Measurements from ENCODE around the gene LEUTX. TPM values are rescaled to one million over a fixed set of nuclear protein-coding genes. Genes with fewer than 3 reads are reported as not detected.

Gene LEUTX
- total RNA-seq, 1 donor from 2014 or later: not detected

- H3K9me3 Mint-ChIP-seq (ENCODE audit: unreplicated experiment): no peaks in the 10 kb centered on the region
- no peak overlapping the region for H3K4me3 Mint-ChIP-seq (ENCODE audit: unreplicated experiment)
- peaks cover 23% of the 10 kb centered on the region for H3K27me3 Mint-ChIP-seq (ENCODE audit: unreplicated experiment)
- peak overlapping the region; percentile 34 for H3K27ac Mint-ChIP-seq (ENCODE audit: unreplicated experiment)
- peaks cover 17% of the 10 kb centered on the region for H3K4me1 Mint-ChIP-seq (ENCODE audit: unreplicated experiment)
- no peak for DNase-seq (ENCODE audit: low spot score)
- TF ChIP-seq, protein P1, sequence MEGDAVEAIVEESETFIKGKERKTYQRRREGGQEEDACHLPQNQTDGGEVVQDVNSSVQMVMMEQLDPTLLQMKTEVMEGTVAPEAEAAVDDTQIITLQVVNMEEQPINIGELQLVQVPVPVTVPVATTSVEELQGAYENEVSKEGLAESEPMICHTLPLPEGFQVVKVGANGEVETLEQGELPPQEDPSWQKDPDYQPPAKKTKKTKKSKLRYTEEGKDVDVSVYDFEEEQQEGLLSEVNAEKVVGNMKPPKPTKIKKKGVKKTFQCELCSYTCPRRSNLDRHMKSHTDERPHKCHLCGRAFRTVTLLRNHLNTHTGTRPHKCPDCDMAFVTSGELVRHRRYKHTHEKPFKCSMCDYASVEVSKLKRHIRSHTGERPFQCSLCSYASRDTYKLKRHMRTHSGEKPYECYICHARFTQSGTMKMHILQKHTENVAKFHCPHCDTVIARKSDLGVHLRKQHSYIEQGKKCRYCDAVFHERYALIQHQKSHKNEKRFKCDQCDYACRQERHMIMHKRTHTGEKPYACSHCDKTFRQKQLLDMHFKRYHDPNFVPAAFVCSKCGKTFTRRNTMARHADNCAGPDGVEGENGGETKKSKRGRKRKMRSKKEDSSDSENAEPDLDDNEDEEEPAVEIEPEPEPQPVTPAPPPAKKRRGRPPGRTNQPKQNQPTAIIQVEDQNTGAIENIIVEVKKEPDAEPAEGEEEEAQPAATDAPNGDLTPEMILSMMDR (IDR thresholded peaks at IDR 0.05; ENCODE audit: unreplicated experiment): no peak
- peaks cover 46% of the 10 kb centered on the region for H3K36me3 Mint-ChIP-seq (ENCODE audit: low read depth, unreplicated experiment)
Observed at GRCh38 chr19:39830406-39830805, 51.8 kb downstream of the LEUTX start.

DNA sequence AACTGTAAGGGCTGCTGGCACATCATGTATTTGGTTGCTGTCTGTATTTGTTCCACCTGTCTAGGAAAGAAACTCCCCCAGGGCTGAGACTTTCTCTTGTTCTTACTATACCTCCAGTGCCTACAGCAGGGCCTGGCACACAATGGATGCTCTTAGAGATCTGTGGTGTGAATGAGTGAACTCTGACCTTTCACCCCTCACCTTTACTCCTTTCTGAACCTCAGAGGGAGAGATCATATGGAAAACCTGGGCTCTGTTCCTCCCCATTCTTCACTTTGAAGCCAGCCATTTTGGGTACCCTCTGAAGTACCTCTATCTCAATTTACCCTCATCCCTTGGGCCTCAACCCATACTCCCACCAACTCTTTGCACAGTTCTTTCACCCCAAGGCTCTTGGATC lies 52.2 kb downstream of the LEUTX start:
- H3K4me3 Mint-ChIP-seq (ENCODE audit: unreplicated experiment): peak overlapping the region; percentile 38
- peaks cover 17% of the 10 kb centered on the region for H3K4me1 Mint-ChIP-seq (ENCODE audit: unreplicated experiment)
- no peak for DNase-seq (ENCODE audit: low spot score)
- H3K36me3 Mint-ChIP-seq (ENCODE audit: low read depth, unreplicated experiment): peaks cover 46% of the 10 kb centered on the region
- TF ChIP-seq, protein P1 (IDR thresholded peaks at IDR 0.05; ENCODE audit: unreplicated experiment): no peak
- H3K27me3 Mint-ChIP-seq (ENCODE audit: unreplicated experiment): peaks cover 23% of the 10 kb centered on the region
- H3K9me3 Mint-ChIP-seq (ENCODE audit: unreplicated experiment): no peaks in the 10 kb centered on the region
- H3K27ac Mint-ChIP-seq (ENCODE audit: unreplicated experiment): peak overlapping the region; percentile 34

GRCh38 chr19:39831679-39832078 lies 53.0 kb downstream of the LEUTX start:
- TF ChIP-seq, protein P1 (IDR thresholded peaks at IDR 0.05; ENCODE audit: unreplicated experiment): no peak
- peaks cover 47% of the 10 kb centered on the region for H3K36me3 Mint-ChIP-seq (ENCODE audit: low read depth, unreplicated experiment)
- no peak for DNase-seq (ENCODE audit: low spot score)
- H3K4me3 Mint-ChIP-seq (ENCODE audit: unreplicated experiment): peak overlapping the region; percentile 96
- peak overlapping the region; percentile 97 for H3K27ac Mint-ChIP-seq (ENCODE audit: unreplicated experiment)
- peaks cover 21% of the 10 kb centered on the region for H3K27me3 Mint-ChIP-seq (ENCODE audit: unreplicated experiment)
- peaks cover 17% of the 10 kb centered on the region for H3K4me1 Mint-ChIP-seq (ENCODE audit: unreplicated experiment)
- no peaks in the 10 kb centered on the region for H3K9me3 Mint-ChIP-seq (ENCODE audit: unreplicated experiment)

GRCh38 chr19:39832341-39833083 lies 53.9 kb downstream of the LEUTX start:
- Mint-ChIP-seq H3K27ac (ENCODE audit: unreplicated experiment) (peak overlapping the region; percentile 97), H3K27me3 (ENCODE audit: unreplicated experiment) (peaks cover 21% of the 10 kb centered on the region), H3K9me3 (ENCODE audit: unreplicated experiment) (no peaks in the 10 kb centered on the region), H3K4me1 (ENCODE audit: unreplicated experiment) (peaks cover 17% of the 10 kb centered on the region), H3K36me3 (ENCODE audit: low read depth, unreplicated experiment) (peaks cover 52% of the 10 kb centered on the region), H3K4me3 (ENCODE audit: unreplicated experiment) (peak overlapping the region; percentile 96)
- TF ChIP-seq, protein P1 (IDR thresholded peaks at IDR 0.05; ENCODE audit: unreplicated experiment): no peak
- no peak for DNase-seq (ENCODE audit: low spot score)

DNA sequence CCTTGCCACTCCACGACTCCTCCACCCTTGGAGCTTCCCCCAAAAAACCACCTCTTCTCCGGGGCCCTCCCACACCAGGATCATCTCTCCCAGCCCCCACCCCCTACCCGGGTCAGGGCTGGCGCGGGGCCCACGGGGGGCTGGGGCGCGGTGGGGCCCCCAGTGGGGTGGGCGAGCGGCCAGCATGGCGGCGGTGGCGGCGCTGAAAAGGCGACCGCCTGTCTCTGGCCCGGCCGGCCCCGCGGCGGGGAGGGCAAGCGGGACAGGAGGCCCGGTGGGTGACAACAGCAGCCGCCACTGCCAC lies 54.5 kb downstream of the LEUTX start:
- H3K4me3 Mint-ChIP-seq (ENCODE audit: unreplicated experiment): peak overlapping the region; percentile 96
- H3K4me1 Mint-ChIP-seq (ENCODE audit: unreplicated experiment): peaks cover 17% of the 10 kb centered on the region
- TF ChIP-seq, protein P1 (IDR thresholded peaks at IDR 0.05; ENCODE audit: unreplicated experiment): no peak
- peaks cover 19% of the 10 kb centered on the region for H3K27me3 Mint-ChIP-seq (ENCODE audit: unreplicated experiment)
- no peaks in the 10 kb centered on the region for H3K9me3 Mint-ChIP-seq (ENCODE audit: unreplicated experiment)
- DNase-seq (ENCODE audit: low spot score): no peak
- H3K36me3 Mint-ChIP-seq (ENCODE audit: low read depth, unreplicated experiment): peaks cover 57% of the 10 kb centered on the region
- H3K27ac Mint-ChIP-seq (ENCODE audit: unreplicated experiment): peak overlapping the region; percentile 97

Measured in endothelial cell (in vitro differentiated cells).